IPS DF 4.7 (cell line): ENCODE results near the gene PLCB3.

Experiments used
- DNase-seq: peaks from one replicate; pipeline ENCODE4 v3.0.0-alpha.2; 2013; ENCODE audit warnings: low spot score; ENCODE audit errors: extremely low read depth

The PLCB3 gene

GRCh38 chr11:64265176-64266160 lies 14.1 kb downstream of the PLCB3 start:
- DNase-seq = no peak

GRCh38 chr11:64266339-64266738 lies 15.0 kb downstream of the PLCB3 start:
- DNase-seq = no peak

GRCh38 chr11:64267207-64267945 lies 16.0 kb downstream of the PLCB3 start:
- DNase-seq = no peak

- DNase-seq = no peak
These were observed 16.9 kb downstream of the PLCB3 start for GRCh38 chr11:64268025-64268892.

GRCh38 chr11:64268893-64269539 lies 17.7 kb downstream of the PLCB3 start:
- no peak for DNase-seq

- DNase-seq = peak; percentile 99
These were observed 18.4 kb downstream of the PLCB3 start for GRCh38 chr11:64269540-64270220.

- DNase-seq = no peak
These were observed 23.9 kb downstream of the PLCB3 start for GRCh38 chr11:64275031-64275800.

- no peak for DNase-seq
These were observed 24.5 kb downstream of the PLCB3 start for GRCh38 chr11:64275841-64276240.

GRCh38 chr11:64276653-64277431 lies 25.5 kb downstream of the PLCB3 start:
- DNase-seq = no peak

- DNase-seq = no peak
These were observed 27.4 kb downstream of the PLCB3 start for GRCh38 chr11:64278576-64279190.

- no peak for DNase-seq
These were observed 30.8 kb downstream of the PLCB3 start for GRCh38 chr11:64281957-64282770.

- no peak for DNase-seq
These were observed 31.8 kb downstream of the PLCB3 start for GRCh38 chr11:64283092-64283491.

- DNase-seq = no peak
These were observed 33.0 kb downstream of the PLCB3 start, which contains the start of gene BAD for GRCh38 chr11:64284048-64284961. BAD (minus strand) TSS chr11:64284665; CDS start chr11:64284368, 297 bp downstream.

GRCh38 chr11:64284962-64285884 lies 33.9 kb downstream of the PLCB3 start, which contains the start of gene GPR137:
GPR137 (plus strand) TSS chr11:64285848; CDS start chr11:64286525, 677 bp downstream.
- no peak for DNase-seq
